Raji (cell line): Measurements from ENCODE around the gene CD9.

Experiments
- POLR2A ChIP-seq: IDR thresholded peaks from 2 replicates; pipeline ENCODE4 v1.6.1; 2011; ENCODE audit warnings: low read depth, low read length, control low read depth; ENCODE audit not compliant: insufficient read depth

The CD9 gene

GRCh38 chr12:6237830-6238229 lies 37.6 kb downstream of the CD9 start:
- TF ChIP-seq POLR2A = no peak

GRCh38 chr12:6238875-6239274 lies 38.7 kb downstream of the CD9 start:
- no peak for TF ChIP-seq POLR2A

- no peak for TF ChIP-seq POLR2A
Measured at GRCh38 chr12:6241495-6241894, 41.3 kb downstream of the CD9 start.

- no peak for TF ChIP-seq POLR2A
Measured at GRCh38 chr12:6249580-6249979, 49.4 kb downstream of the CD9 start.

GRCh38 chr12:6250343-6250742 lies 50.1 kb downstream of the CD9 start:
- no peak for TF ChIP-seq POLR2A

- TF ChIP-seq POLR2A = no peak
Measured at GRCh38 chr12:6253278-6253677, 53.1 kb downstream of the CD9 start.

- no peak for TF ChIP-seq POLR2A
Measured at GRCh38 chr12:6254491-6254890, 54.3 kb downstream of the CD9 start.

- TF ChIP-seq POLR2A = no peak
Measured at GRCh38 chr12:6257007-6257406, 56.8 kb downstream of the CD9 start.

GRCh38 chr12:6262211-6262610 lies 62.0 kb downstream of the CD9 start:
- TF ChIP-seq POLR2A = no peak

- peak; percentile 31; the same call in 1 of the 2 replicates for TF ChIP-seq POLR2A
Measured at GRCh38 chr12:6262623-6263022, 62.4 kb downstream of the CD9 start.

GRCh38 chr12:6263931-6264330 lies 63.7 kb downstream of the CD9 start:
- TF ChIP-seq POLR2A = no peak

GRCh38 chr12:6264402-6265037 lies 64.3 kb downstream of the CD9 start:
- no peak for TF ChIP-seq POLR2A

- no peak for TF ChIP-seq POLR2A
Measured at GRCh38 chr12:6265038-6265405, 64.8 kb downstream of the CD9 start.

- TF ChIP-seq POLR2A = no peak
Measured at GRCh38 chr12:6266541-6266966, 66.4 kb downstream of the CD9 start.

- no peak for TF ChIP-seq POLR2A
Measured at GRCh38 chr12:6266971-6267721, 66.9 kb downstream of the CD9 start.

GRCh38 chr12:6268484-6269157 lies 68.4 kb downstream of the CD9 start:
- no peak for TF ChIP-seq POLR2A
